Lower leg skin (tissue), 3 donors: Measurements from ENCODE around the gene KLK8.

Experiments used
- POLR2A ChIP-seq, 2 donors: fragments of 450-650 bp; IDR thresholded peaks; one replicate each; pipeline ENCODE4 v1.6.1; 2016 to 2017; ENCODE audit warnings: antibody characterized with exemption in 2 of 2, mild to moderate bottlenecking in 1 of 2, moderate library complexity in 1 of 2
- TF ChIP-seq, protein P1 (sequence below), 3 donors: fragments of 450-650 bp; IDR thresholded peaks; one replicate each; pipeline ENCODE4 v1.5.1; 2016; ENCODE audit warnings: antibody characterized with exemption in 3 of 3, mild to moderate bottlenecking in 3 of 3, moderate library complexity in 2 of 3

DNA sequence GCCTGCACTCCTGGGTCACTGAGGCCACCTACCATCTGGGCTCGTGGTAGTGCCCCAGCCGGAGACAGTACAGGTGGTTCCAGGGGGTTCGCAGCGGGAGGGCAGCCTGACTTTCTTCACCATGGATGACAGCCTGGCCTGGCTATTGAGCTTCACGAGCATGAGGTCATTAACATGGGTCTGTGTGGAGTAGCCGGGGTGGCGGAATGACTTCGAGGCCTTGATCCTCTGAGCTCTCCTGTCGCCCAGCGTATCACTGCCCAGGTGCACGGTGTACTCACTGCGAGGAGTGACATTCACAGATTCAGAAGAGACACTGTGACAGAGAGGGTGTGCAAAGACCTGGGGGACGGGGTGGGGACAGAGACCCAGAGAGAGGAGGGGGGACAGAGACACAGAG, 21.2 kb downstream of the KLK8 start:
- TF ChIP-seq POLR2A (IDR thresholded peaks at IDR 0.05): no peak
- TF ChIP-seq, protein P1, sequence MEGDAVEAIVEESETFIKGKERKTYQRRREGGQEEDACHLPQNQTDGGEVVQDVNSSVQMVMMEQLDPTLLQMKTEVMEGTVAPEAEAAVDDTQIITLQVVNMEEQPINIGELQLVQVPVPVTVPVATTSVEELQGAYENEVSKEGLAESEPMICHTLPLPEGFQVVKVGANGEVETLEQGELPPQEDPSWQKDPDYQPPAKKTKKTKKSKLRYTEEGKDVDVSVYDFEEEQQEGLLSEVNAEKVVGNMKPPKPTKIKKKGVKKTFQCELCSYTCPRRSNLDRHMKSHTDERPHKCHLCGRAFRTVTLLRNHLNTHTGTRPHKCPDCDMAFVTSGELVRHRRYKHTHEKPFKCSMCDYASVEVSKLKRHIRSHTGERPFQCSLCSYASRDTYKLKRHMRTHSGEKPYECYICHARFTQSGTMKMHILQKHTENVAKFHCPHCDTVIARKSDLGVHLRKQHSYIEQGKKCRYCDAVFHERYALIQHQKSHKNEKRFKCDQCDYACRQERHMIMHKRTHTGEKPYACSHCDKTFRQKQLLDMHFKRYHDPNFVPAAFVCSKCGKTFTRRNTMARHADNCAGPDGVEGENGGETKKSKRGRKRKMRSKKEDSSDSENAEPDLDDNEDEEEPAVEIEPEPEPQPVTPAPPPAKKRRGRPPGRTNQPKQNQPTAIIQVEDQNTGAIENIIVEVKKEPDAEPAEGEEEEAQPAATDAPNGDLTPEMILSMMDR (IDR thresholded peaks at IDR 0.05): no peak
